Hypothalamus (tissue), 51 donors: ENCODE measurements around the gene TRIM45.

Experiments used
- DNase-seq, 51 donors: peaks; one replicate each; lab custom pipeline; 2025; lab: John Stamatoyannopoulos, UW

Gene TRIM45

DNA sequence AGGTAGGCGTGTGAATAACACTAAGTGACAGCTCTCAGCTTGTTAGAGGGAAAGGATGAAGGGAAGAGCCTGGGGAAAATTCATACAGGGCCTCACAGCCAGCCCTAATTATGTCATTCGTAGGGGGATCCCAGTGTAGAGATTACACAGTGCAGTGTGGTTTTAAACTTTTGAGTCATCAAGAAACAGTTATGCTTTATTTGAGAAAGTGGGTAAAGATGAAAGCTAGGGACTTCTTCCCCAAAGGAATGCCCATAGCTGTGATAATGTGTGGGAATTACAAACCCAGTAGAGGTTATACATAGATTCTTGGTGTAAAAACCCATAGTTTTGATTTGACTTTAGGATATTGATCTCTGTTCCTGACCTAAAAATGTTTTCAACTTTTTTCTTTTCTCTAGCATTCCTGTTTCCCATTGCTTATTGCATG is 59.5 kb downstream of the TRIM45 start:
- no peak for DNase-seq
